Omental fat pad (tissue), 4 donors: ENCODE measurements around the gene MAML1. TPM values are rescaled to one million over a fixed set of nuclear protein-coding genes. Genes with fewer than 3 reads are reported as not detected.

ENCODE experiments used
- ATAC-seq: fragments of 150-250 bp; one replicate; pipeline ENCODE4 v1.9.1; 2016; ENCODE audit warnings: mild to moderate bottlenecking, moderate library complexity; ENCODE audit not compliant: low FRiP score
- DNase-seq: peaks from one replicate; pipeline ENCODE4 v3.0.0-alpha.2; 2019; ENCODE audit warnings: low spot score
- CTCF ChIP-seq, 3 donors: fragments of 450-650 bp; IDR thresholded peaks; one replicate each; pipeline ENCODE4 v1.5.1; 2016 to 2017; ENCODE audit warnings: antibody characterized with exemption in 3 of 3, mild to moderate bottlenecking in 3 of 3, moderate library complexity in 2 of 3
- total RNA-seq, 4 donors: library from RNA; depleted of rRNA; stranded (reverse); fragments of >200 nt; gene quantifications; one replicate each; pipeline ENCODE4 v1.1.0, GENCODE V29; 2016

The MAML1 gene
- total RNA-seq, 4 donors from 2014 or later: 12.6 to 28.1 (median 21.1) TPM

GRCh38 chr5:179727106-179727505 is 5.5 kb upstream of the MAML1 start:
- no peak for TF ChIP-seq CTCF (IDR thresholded peaks at IDR 0.05)
- ATAC-seq (no peak), DNase-seq (no peak)

GRCh38 chr5:179729303-179729702 is 3.3 kb upstream of the MAML1 start:
- TF ChIP-seq CTCF (IDR thresholded peaks at IDR 0.05): no peak

GRCh38 chr5:179729727-179730126 is 2.9 kb upstream of the MAML1 start:
- ATAC-seq (no peak), DNase-seq (no peak)
- TF ChIP-seq CTCF (IDR thresholded peaks at IDR 0.05): no peak

More at GRCh38 chr5:179729303-179729702, 3.3 kb upstream of the MAML1 start:
- ATAC-seq (no peak), DNase-seq (no peak)

- ATAC-seq (no peak), DNase-seq (no peak)
- TF ChIP-seq CTCF (IDR thresholded peaks at IDR 0.05): no peak
Observed at GRCh38 chr5:179730356-179730755, 2.3 kb upstream of the MAML1 start.

GRCh38 chr5:179730852-179731251 is 1.8 kb upstream of the MAML1 start:
- no peak for TF ChIP-seq CTCF (IDR thresholded peaks at IDR 0.05)
- DNase-seq (no peak), ATAC-seq (no peak)

- TF ChIP-seq CTCF (IDR thresholded peaks at IDR 0.05): no peak
- no peak for DNase-seq
- peak; percentile 76 for ATAC-seq
Observed at GRCh38 chr5:179731791-179732411, 721 bp upstream of the MAML1 start.
